GM03348 (cell line): Measurements from ENCODE around the gene KRT4.
"Not testable (repeated sequence)": the region's sequence is repeated elsewhere in the genome, so short reads cannot be mapped to it uniquely, and the experiment has no call there.

Source experiments
- DNase-seq: peaks from one replicate; pipeline ENCODE4 v3.0.0; 2012; ENCODE audit warnings: low spot score

Gene KRT4

DNA sequence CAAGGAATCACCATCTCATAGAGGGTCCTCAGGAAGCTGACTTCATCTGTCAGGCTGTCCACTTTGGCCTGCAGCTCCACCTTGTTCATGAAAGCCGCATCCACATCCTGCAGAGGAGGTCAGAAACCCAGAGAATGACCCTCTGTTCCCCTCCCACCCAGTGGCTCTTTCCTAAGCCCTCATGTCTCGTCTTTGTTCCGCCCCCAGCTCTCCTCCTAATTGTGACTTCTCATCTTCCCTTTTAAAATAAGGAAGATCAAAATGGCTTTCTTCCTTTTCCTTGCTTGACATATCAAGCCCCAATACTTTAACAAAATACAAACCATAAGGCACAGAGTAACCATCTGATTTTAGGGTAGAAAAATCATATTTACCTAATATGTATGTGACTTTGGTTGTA lies 41.1 kb downstream of the KRT4 start:
- no peak for DNase-seq

- DNase-seq = no peak
Observed at GRCh38 chr12:52772188-52772587, 41.7 kb downstream of the KRT4 start.

DNA sequence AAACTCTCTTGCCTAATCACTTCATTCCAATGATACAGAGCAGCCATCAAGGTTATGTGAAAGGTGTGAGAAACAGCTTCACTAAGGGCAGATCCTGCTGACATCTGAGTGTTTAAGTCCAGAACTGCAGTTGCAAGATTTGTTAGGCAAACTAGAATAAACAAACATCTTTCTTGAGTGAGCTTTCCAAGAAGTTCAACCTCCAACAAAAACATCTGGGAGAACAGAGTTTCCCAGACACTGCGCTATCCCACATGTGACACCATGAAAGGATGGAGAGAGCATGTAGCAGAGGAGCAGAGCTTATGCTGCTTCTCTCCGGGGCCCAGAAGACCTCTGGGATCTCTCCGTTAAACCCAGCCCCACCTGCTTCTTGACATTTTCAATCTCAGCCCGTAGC lies 42.4 kb downstream of the KRT4 start:
- DNase-seq = no peak

GRCh38 chr12:52771088-52771487 lies 42.8 kb downstream of the KRT4 start:
- no peak for DNase-seq

GRCh38 chr12:52769946-52770345 lies 44.0 kb downstream of the KRT4 start:
- DNase-seq = no peak

- DNase-seq = no peak
Observed at GRCh38 chr12:52769354-52769753, 44.6 kb downstream of the KRT4 start.

- DNase-seq = no peak
Observed at GRCh38 chr12:52768479-52769200, 45.3 kb downstream of the KRT4 start.

DNA sequence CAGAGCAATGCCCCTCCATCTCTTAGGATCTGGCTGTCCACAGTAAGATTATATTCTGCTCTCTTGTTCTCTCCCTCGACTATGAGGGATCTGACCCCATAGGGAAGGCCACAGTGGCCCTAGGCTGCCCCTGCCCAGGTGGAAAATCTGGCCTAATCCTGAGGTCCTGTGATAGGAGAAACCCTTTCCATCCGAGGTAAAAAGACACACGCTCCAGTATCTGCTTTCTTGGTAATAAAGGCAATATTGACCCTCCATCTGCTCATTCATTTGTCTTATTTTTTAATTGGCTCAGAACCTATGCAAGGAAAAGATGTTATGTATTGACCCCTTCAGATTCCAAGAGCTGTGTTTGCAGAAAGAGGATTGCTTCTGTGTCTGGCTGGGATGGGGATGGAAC lies 46.5 kb downstream of the KRT4 start:
- DNase-seq = no peak

DNA sequence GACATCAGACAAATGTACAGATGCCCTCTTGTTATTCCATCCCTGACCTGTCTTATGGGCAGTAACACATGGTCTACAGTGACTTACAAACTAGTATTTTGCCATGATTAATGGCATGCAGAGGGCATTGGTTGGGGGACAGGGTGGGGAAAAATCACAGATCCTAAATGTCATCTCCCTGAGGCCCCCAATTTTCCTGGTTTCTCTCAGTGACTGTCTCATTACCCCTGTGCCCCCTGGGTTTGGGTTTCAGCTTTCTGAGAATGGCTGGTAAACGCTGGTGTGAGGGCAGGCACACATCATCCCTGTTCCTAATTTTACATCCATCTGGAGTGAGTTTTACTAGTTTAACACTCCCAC lies 46.9 kb downstream of the KRT4 start:
- DNase-seq = no peak

- no peak for DNase-seq
Observed at GRCh38 chr12:52766351-52767019, 47.4 kb downstream of the KRT4 start.

DNA sequence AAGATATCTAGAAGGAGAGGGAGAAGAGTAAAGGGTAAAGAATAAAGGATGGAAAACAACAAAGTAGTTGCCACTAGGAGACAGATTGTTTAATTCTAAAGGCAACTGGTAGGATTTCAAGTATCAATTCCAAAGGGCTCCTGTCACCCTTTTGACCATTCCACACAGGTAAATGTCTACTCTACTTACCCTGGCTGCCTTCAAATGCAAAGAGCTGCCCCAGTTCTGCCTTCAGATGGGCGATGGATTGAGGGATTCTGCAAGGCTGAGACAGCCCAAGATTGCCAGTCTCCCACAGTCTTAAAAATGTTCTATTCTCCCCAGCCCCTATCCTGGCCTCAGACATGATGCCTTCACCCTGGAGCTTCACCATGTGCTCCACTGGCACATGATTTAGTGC lies 48.2 kb downstream of the KRT4 start:
- DNase-seq = no peak

GRCh38 chr12:52763991-52764390 lies 49.9 kb downstream of the KRT4 start:
- DNase-seq = no peak

DNA sequence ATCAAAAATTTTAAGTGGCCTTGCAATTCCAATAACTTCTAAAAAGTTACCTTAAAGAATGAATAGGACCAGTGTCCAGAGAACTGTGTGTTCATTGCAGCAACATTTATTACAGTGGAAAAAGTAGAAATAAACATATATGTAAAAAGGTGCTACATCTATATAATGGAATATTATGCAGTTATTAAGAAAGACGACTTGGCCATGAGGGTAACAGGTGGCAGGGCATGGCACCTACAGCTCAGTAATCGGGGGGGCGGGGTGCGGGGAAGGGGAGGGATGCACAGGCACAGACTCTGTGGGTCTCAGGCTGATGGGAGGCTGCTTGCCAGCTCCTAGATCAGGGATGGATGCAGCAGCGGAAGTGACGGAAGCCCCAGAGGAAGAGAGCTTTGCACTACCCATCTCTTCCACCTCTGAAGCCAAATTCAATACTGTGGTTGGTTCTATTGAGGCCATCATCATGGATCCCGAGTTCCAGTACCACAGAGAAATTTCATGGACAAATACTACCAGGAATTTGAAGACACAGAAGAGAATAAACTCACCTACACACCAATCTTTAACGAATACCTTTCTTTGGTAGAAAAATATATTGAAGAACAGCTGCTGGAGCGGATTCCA lies 50.8 kb downstream of the KRT4 start:
- DNase-seq = no peak

DNA sequence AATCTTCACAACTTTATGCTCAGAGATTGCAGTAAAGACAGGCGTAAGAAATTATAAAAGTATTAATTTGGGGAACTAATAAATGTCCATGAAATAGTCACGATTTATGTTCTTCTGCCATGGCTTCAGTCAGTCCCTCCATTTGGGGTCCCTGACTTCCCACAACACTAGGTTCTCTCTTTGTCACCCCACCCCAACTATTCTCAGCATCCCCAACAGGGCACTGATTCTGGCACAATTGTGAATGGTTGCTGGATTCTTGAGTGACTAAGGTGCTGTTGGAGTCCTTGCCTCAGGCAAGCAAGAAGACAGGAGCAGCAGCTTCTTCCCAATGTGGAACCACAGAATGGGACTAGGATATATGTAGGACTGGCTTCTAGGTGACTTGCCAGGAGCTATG lies 52.1 kb downstream of the KRT4 start:
- no peak for DNase-seq

GRCh38 chr12:52761218-52761617 lies 52.7 kb downstream of the KRT4 start:
- not testable (repeated sequence) for DNase-seq

DNA sequence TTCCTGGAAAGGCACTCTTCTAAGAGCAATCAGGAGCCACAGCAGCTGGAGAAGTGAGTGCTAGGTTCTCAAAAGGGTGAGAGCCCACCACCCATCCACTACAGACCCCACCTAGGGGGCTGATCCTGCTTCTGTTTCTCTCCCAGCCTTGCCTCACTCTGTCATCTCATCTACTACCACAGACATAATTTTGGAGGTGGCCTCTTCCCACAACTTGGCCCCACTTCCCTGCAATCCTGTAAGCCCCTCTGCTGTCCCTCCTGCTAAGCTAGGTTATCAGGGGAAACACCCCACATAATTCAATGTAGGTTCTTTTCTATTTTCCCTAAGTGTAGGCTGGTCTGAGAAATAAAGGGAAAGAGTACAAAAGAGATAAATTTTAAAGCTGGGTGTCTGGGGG lies 53.3 kb downstream of the KRT4 start:
- DNase-seq = no peak

GRCh38 chr12:52759695-52760094 lies 54.2 kb downstream of the KRT4 start:
- no peak for DNase-seq

DNA sequence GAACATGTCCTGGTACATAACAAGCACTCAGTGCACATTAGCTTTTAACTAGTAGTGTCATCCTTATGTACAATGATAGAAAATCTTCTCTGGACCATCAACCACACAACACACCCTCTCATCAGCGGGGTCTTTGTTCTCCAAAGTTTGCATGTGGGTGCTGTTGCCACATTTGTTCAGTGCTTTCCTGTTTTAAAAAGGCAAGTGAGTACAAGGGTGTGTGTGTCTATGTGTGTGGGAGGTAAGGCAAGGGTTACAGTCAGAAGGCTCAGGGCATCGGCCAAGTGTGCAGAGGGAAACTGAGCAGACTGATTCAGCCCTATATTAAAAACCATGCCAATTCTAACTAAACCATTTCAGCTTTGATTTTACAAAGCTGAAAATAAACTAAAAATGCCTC lies 54.7 kb downstream of the KRT4 start:
- DNase-seq = no peak

- DNase-seq = no peak
Observed at GRCh38 chr12:52757449-52758176, 56.3 kb downstream of the KRT4 start.
